Stomach (tissue), 9 donors: ENCODE data around the gene TNRC6C. TPM values are rescaled to one million over a fixed set of nuclear protein-coding genes. Genes with fewer than 3 reads are reported as not detected.

ENCODE experiments used
- DNase-seq, 2 donors: peaks; one replicate each; pipeline versions ENCODE4 v3.0.0 to v3.0.0-alpha.2; 2013 to 2019
- H3K27ac ChIP-seq, 5 donors: fragments of 200-600 bp in 4 of 5; sonication (generic) in 4 of 5; one replicate each; pipeline ENCODE4 v1.5.1; 2013 to 2019; ENCODE audit warnings: mild to moderate bottlenecking in 1 of 5, moderate library complexity in 1 of 5
- H3K27me3 ChIP-seq, 3 donors: fragments of 200-600 bp; sonication (generic); one replicate each; pipeline ENCODE4 v1.5.1; 2017 to 2019; ENCODE audit warnings: mixed run types in 1 of 3
- H3K36me3 ChIP-seq, 4 donors: fragments of 200-600 bp; sonication (generic); 1 replicate in 3 of 4; 2 replicates in 1 of 4; pipeline ENCODE4 v1.5.1; 2016 to 2019
- H3K4me1 ChIP-seq, 4 donors: fragments of 200-600 bp; sonication (generic); one replicate each; pipeline ENCODE4 v1.5.1; 2016 to 2019
- H3K4me3 ChIP-seq, 4 donors: fragments of 200-600 bp; sonication (generic) in 3 of 4; one replicate each; pipeline ENCODE4 v1.5.1; 2016 to 2019; ENCODE audit warnings: mild to moderate bottlenecking in 1 of 4
- H3K9me3 ChIP-seq, 4 donors: fragments of 200-600 bp; sonication (generic); one replicate each; pipeline ENCODE4 v1.5.1; 2016 to 2019
- EP300 ChIP-seq: sonication (generic); formaldehyde crosslinking; IDR thresholded peaks from one replicate; pipeline ENCODE4 v1.6.1; 2017; ENCODE audit warnings: antibody characterized with exemption
- POLR2A ChIP-seq, 4 donors: fragments of 450-650 bp; IDR thresholded peaks; one replicate each; pipeline ENCODE4 v1.6.1; 2016; ENCODE audit warnings: antibody characterized with exemption in 4 of 4, control low read depth in 2 of 4, mild to moderate bottlenecking in 1 of 4, moderate library complexity in 1 of 4
- POLR2AphosphoS5 ChIP-seq, 3 donors: sonication (generic); formaldehyde crosslinking; IDR thresholded peaks; one replicate each; pipeline ENCODE4 v1.6.1; 2016; ENCODE audit warnings: antibody characterized with exemption in 3 of 3
- WGBS, 5 donors: extraction: QIAGEN DNeasy Blood & Tissue Kit in 3 of 5; methylation state at CpG; one replicate each; pipeline versions ENCODE4 v1.1.5 to v1.1.7; 2013 to 2018; 5-methylcytosine and 5-hydroxymethylcytosine counted together
- intact Hi-C: fragments of 100-400 bp; cut with DNase I; formaldehyde crosslinking; loops from one replicate; pipeline ENCODE4 v1.15.1; 2023; ENCODE audit warnings: low total_unique reads
- polyA plus RNA-seq, 3 donors: library from polyadenylated mRNA; stranded (reverse); fragments of 200-250 nt; gene quantifications; one replicate each; pipeline ENCODE4 v1.2.3, GENCODE V29; 2013
- total RNA-seq, 5 donors: library from RNA; depleted of rRNA; stranded (reverse); fragments of >200 nt; gene quantifications; one replicate each; pipeline versions ENCODE4 v1.1.0 to v1.2.3, GENCODE V29; 2014 to 2016
- TF ChIP-seq, protein P1 (sequence below), 7 experiments: fragments of 450-650 bp in 4 of 7; fragments of 200-600 bp in 3 of 7; sonication (generic) in 3 of 7; IDR thresholded peaks; one replicate each; pipeline ENCODE4 v1.5.1; 2016 to 2019; ENCODE audit warnings: antibody characterized with exemption in 7 of 7, control low read depth in 2 of 7, mild to moderate bottlenecking in 1 of 7
- donor health status: healthy with polysubstance abuse.
- donor health status: Bipolar disorder and iron deficiency.
- donor health status: healthy.

Gene TNRC6C
- total and polyA plus RNA-seq, 8 donors = 0.92 to 64.8 (median 9.6) TPM

DNA sequence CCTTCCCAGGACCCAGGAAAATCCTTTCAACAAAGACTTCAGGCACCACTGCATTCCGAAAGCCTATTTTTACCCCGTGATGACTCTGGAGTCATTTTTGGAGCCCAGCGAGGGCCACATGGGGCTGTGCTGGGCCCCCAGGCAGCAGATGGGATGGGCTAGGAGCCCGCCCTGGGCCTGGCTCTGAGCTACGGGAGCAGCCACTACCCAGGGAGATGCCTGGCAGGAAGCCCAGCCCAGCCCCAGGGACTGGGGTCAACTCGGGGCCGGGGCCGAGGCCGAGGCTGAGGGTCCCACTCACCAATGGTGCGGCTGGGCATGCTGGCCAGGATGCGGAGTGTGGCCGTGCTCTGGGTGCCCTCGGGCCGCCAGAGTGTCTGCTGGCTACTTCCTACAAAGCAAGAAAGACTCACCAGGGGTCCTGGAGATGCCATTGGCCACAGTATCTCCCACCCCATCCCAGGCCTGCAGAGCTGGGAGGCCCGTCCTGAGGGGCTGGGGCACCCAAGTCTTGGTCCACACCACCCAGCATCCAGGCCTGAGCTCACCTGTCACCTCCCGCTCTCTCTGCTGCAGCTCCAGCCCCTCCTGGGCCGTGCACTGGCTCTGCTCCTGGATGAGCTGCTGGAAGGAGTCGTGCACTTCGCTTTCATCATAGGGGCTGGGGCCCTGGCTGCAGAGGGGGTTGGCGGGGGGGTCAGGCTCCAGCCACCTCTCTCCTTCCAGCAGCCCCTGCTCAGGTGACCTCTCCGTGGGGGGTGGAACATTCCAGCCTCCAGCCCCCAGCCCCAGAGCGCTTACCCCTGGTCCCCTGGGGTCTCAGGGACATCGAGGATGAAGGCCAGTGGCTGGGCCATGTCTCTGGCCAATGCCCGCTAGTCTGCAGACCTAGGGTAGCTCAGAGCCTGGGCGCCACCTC is 167.7 kb downstream of the TNRC6C start:
- H3K27ac ChIP-seq = peak overlapping the region; percentile 10 to 91 (median 83)
- TF ChIP-seq POLR2A (IDR thresholded peaks at IDR 0.05) (no peak), POLR2AphosphoS5 (IDR thresholded peaks at IDR 0.05) (no peak), EP300 (no peak)
- TF ChIP-seq, protein P1, sequence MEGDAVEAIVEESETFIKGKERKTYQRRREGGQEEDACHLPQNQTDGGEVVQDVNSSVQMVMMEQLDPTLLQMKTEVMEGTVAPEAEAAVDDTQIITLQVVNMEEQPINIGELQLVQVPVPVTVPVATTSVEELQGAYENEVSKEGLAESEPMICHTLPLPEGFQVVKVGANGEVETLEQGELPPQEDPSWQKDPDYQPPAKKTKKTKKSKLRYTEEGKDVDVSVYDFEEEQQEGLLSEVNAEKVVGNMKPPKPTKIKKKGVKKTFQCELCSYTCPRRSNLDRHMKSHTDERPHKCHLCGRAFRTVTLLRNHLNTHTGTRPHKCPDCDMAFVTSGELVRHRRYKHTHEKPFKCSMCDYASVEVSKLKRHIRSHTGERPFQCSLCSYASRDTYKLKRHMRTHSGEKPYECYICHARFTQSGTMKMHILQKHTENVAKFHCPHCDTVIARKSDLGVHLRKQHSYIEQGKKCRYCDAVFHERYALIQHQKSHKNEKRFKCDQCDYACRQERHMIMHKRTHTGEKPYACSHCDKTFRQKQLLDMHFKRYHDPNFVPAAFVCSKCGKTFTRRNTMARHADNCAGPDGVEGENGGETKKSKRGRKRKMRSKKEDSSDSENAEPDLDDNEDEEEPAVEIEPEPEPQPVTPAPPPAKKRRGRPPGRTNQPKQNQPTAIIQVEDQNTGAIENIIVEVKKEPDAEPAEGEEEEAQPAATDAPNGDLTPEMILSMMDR (IDR thresholded peaks at IDR 0.05) = no peak
- DNase-seq = peak in 1 of 2 donors; percentile 54
- H3K36me3 ChIP-seq = peaks cover 4 to 50% (median 34%) of the 10 kb centered on the region in 4 donors
- H3K27me3 ChIP-seq = peaks cover 0 to 33% (median 0%) of the 10 kb centered on the region in 3 donors
- peak overlapping the region in 3 of 4 donors; percentile 71 to 88 (median 72) for H3K4me3 ChIP-seq
- no peaks in the 10 kb centered on the region for H3K9me3 ChIP-seq
- intact Hi-C loops = no loop called here
- WGBS, 5 donors = 72 to 86% (median 81%) methylated on average over 10 to 25 of the region's 25 CpGs
- peaks cover 44 to 85% (median 62%) of the 10 kb centered on the region in 4 donors for H3K4me1 ChIP-seq

DNA sequence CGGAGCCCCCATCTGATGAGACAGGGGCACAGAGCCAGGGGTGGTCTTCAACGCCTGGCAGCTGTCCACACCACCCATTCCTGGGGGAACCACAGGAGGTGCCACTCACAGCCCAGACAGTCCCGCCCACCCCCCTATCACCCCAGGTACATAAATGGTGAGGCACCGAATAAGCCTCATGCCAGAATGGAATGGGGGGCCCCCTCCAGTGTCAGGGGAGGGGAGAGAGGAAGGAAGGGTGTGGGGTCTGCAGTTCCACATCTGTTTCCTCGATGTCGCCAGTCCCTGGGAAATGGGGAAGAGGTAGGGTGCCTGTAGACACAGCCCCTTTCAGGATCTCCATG is 168.4 kb downstream of the TNRC6C start:
- TF ChIP-seq EP300 (no peak), POLR2AphosphoS5 (IDR thresholded peaks at IDR 0.05) (no peak), POLR2A (IDR thresholded peaks at IDR 0.05) (no peak)
- TF ChIP-seq, protein P1 (IDR thresholded peaks at IDR 0.05) = no peak

DNA sequence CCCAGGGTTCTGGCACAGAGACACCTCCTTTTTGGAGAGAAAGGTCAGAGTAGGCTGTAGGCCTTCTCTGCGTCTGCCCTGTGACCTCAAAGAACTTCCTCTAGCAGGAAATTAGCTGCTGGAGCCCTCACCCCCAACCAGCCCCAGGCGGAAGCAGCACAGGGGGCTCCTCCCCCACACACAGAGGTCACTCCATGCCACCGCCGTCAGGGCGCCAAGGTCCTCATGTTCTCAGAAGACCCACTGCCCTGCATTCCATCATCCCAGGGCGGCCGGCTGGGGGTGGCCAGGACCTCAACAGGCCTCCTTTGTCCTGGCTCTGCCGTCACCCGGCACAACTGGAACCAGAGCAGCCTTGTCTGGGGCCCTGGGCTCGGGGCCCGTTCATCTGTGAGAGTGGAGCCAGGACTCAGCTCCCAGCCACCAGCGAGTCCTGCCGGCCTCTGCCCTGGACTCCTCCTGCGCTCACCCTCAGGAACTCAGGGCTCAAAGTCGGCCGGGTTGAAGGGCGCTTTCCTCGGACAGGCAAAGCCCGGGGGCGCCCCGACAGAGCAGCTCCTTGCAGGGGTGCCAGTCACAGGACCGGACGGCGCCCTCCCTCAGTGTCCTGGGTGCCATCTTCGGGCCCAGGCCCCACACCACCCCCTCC is 168.9 kb downstream of the TNRC6C start:
- Histone ChIP-seq H3K4me1 (peaks cover 55 to 89% (median 71%) of the 10 kb centered on the region in 4 donors), H3K9me3 (no peaks in the 10 kb centered on the region), H3K27ac (peak overlapping the region; percentile 63 to 91 (median 83)), H3K36me3 (peaks cover 4 to 39% (median 26%) of the 10 kb centered on the region in 4 donors), H3K4me3 (peak overlapping the region; percentile 68 to 88 (median 72)), H3K27me3 (peaks cover 0 to 44% (median 5%) of the 10 kb centered on the region in 3 donors)
- 13 to 39% (median 19%) methylated on average over 5 to 25 of the region's 25 CpGs for WGBS, 5 donors
- TF ChIP-seq POLR2AphosphoS5 (IDR thresholded peaks at IDR 0.05) = peak in 2 of 3 donors; percentile 57 to 59
- TF ChIP-seq, protein P1 (IDR thresholded peaks at IDR 0.05) = no peak
- DNase-seq = peak; percentile 57 to 83
- intact Hi-C loops = no loop called here

More for the DNA sequence above, 168.4 kb downstream of the TNRC6C start:
- H3K4me1 ChIP-seq = peaks cover 50 to 89% (median 67%) of the 10 kb centered on the region in 4 donors
- peaks cover 0 to 39% (median 4%) of the 10 kb centered on the region in 3 donors for H3K27me3 ChIP-seq
- H3K36me3 ChIP-seq = peaks cover 4 to 44% (median 31%) of the 10 kb centered on the region in 4 donors
- peak overlapping the region in 3 of 4 donors; percentile 71 to 88 (median 72) for H3K4me3 ChIP-seq
- no peak for DNase-seq
- WGBS, 5 donors = 31 to 85% (median 69%) methylated on average over 2 to 6 of the region's 6 CpGs
- H3K9me3 ChIP-seq = no peaks in the 10 kb centered on the region
- intact Hi-C loops = no loop called here
- H3K27ac ChIP-seq = peak overlapping the region in 4 of 5 donors; percentile 77 to 91 (median 84)

DNA sequence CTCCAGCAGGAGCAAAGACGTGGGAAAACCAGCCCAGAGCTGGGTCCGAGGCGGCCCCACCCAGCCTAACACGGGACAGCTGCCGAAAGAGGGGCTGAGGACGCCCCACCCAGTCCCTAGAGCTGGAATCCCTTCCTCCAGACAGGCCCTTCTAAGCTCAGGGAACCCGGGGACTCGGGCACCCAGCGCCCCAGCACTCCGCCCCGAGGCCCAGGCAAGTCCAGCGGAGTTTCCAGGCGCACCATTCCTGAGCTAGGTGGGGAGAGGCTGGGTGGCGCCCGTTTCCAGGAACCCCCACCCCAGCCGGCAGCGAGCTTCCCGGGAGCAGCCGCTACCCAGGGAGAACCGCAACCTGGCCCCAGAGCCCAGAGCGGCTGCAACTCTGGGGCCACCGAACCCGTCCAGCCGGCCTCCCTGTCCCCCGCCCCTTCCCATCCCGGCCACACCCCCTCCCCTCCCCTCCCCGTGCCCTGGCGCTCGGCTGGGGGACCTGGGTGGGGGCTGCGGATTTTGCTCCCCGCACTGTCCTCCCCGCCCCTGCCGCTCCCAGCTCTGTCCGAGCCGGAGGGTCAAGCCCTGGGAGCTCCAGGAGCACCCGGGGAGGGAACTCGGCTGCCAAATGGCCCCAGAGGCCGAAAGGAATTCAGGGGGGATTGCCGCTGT is 169.5 kb downstream of the TNRC6C start:
- intact Hi-C loops = no loop called here
- peaks cover 0 to 45% (median 5%) of the 10 kb centered on the region in 3 donors for H3K27me3 ChIP-seq
- DNase-seq = peak; percentile 48 to 80
- H3K4me1 ChIP-seq = peaks cover 56 to 91% (median 78%) of the 10 kb centered on the region in 4 donors
- H3K9me3 ChIP-seq = no peaks in the 10 kb centered on the region
- H3K4me3 ChIP-seq = peak overlapping the region; percentile 68 to 88 (median 72)
- TF ChIP-seq POLR2A (IDR thresholded peaks at IDR 0.05) (no peak), POLR2AphosphoS5 (IDR thresholded peaks at IDR 0.05) (no peak), EP300 (no peak)
- TF ChIP-seq, protein P1 (IDR thresholded peaks at IDR 0.05) = no peak
- peak overlapping the region; percentile 63 to 91 (median 83) for H3K27ac ChIP-seq
- WGBS, 5 donors = 0 to 6% (median 2%) methylated on average over 13 to 39 of the region's 39 CpGs
- peaks cover 4 to 32% (median 20%) of the 10 kb centered on the region in 4 donors for H3K36me3 ChIP-seq
